Kidney epithelial cell (primary cell): ENCODE data around the gene DOCK4. TPM values are rescaled to one million over a fixed set of nuclear protein-coding genes. Genes with fewer than 3 reads are reported as not detected.

Experiments used
- DNase-seq: peaks from one replicate; pipeline ENCODE4 v3.0.0-alpha.2; 2010; ENCODE audit warnings: low read depth
- H3K27me3 ChIP-seq: 2 replicates; pipeline ENCODE4 v1.6.0; 2011; ENCODE audit warnings: low read length; ENCODE audit not compliant: control insufficient read depth, insufficient read depth
- H3K36me3 ChIP-seq: 2 replicates; pipeline ENCODE4 v1.5.1; 2011; ENCODE audit warnings: low read length; ENCODE audit not compliant: control insufficient read depth, insufficient read depth
- H3K4me3 ChIP-seq: 2 replicates; pipeline ENCODE4 v1.5.1; 2011; ENCODE audit warnings: low read depth, mild to moderate bottlenecking, control low read depth, low read length
- CTCF ChIP-seq: IDR thresholded peaks from 2 replicates; pipeline ENCODE4 v1.5.1; 2011; ENCODE audit warnings: mild to moderate bottlenecking, moderate library complexity, low read length, control low read depth, inconsistent platforms; ENCODE audit not compliant: insufficient read depth, poor library complexity, severe bottlenecking
- total RNA-seq: library from RNA; depleted of rRNA; stranded (reverse); fragments of >200 nt; gene quantifications from 2 replicates; pipeline ENCODE4 v1.2.3, GENCODE V29; 2015

The DOCK4 gene
- total RNA-seq, 1 donor from 2014 or later = 16.8 TPM

- Histone ChIP-seq H3K36me3 (no peaks in the 10 kb centered on the region), H3K4me3 (no peak overlapping the region), H3K27me3 (no peaks in the 10 kb centered on the region)
- no peak for DNase-seq
- TF ChIP-seq CTCF = no peak
Observed at GRCh38 chr7:112234147-112234546, 27.9 kb upstream of the DOCK4 start.

GRCh38 chr7:112233048-112233697, 27.0 kb upstream of the DOCK4 start:
- no peak for TF ChIP-seq CTCF
- no peak for DNase-seq
- H3K36me3 ChIP-seq = no peaks in the 10 kb centered on the region
- H3K27me3 ChIP-seq = no peaks in the 10 kb centered on the region
- H3K4me3 ChIP-seq = no peak overlapping the region

- no peaks in the 10 kb centered on the region for H3K27me3 ChIP-seq
- no peaks in the 10 kb centered on the region for H3K36me3 ChIP-seq
- no peak overlapping the region for H3K4me3 ChIP-seq
- TF ChIP-seq CTCF = no peak
- DNase-seq = no peak
Observed at GRCh38 chr7:112232212-112232978, 26.2 kb upstream of the DOCK4 start.

- TF ChIP-seq CTCF = no peak
- no peaks in the 10 kb centered on the region for H3K27me3 ChIP-seq
- no peak overlapping the region for H3K4me3 ChIP-seq
- H3K36me3 ChIP-seq = no peaks in the 10 kb centered on the region
- no peak for DNase-seq
Observed at GRCh38 chr7:112228632-112229031, 22.4 kb upstream of the DOCK4 start.

DNA sequence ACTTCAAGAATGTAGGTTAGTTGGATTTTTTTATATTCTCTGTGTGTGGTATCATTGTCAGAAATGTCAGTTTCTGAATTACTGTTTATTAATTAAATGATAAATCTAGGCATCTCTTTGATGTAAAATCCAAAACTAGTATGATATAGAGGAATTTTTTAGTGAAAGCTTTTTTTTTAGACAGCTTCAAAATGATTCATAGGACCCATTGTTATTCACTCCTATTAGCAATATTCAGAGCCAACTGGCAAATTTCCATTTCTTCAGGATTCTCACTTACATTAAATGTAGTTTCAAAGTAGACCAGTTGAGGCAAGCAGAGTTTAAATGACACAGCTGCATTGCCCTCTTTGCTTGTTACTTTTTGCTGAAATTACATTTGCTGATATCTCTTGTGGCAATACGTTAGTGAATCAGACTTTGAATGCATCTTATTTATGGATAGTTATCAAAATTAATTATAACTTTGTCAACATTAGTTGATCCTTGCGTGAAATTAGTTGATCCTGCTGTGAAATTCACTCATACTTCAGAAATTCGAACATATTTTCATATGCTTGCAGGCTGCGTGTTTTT, 20.6 kb upstream of the DOCK4 start:
- Histone ChIP-seq H3K36me3 (no peaks in the 10 kb centered on the region), H3K4me3 (no peak overlapping the region), H3K27me3 (no peaks in the 10 kb centered on the region)
- no peak for DNase-seq
- TF ChIP-seq CTCF = no peak
